HG03196 (cell line): ENCODE data around the gene RXRA.

Experiments used
- ATAC-seq: cut with Tn5 transposase; IDR thresholded peaks from one replicate; pipeline ENCODE4 v1.9.1; 2021; ENCODE audit not compliant: unreplicated experiment

Gene RXRA

GRCh38 chr9:134484479-134484878, 158.2 kb downstream of the RXRA start:
- ATAC-seq: no peak

- no peak for ATAC-seq
Measured at GRCh38 chr9:134485653-134486052, 159.4 kb downstream of the RXRA start.

GRCh38 chr9:134486143-134486591, 159.9 kb downstream of the RXRA start:
- ATAC-seq: no peak

GRCh38 chr9:134486596-134486995, 160.3 kb downstream of the RXRA start:
- no peak for ATAC-seq
